UCSD-AML1 (cell line): ENCODE results near the gene CELSR1.
A peak's percentile ranks its signal among the peaks of the same experiment; 100 is the strongest.

ENCODE experiments used
- DNase-seq: peaks from one replicate; lab custom pipeline; 2025; ENCODE audit not compliant: unreplicated experiment; lab: John Stamatoyannopoulos, UW

Gene CELSR1

GRCh38 chr22:46379066-46379930 is 158.1 kb downstream of the CELSR1 start:
- no peak for DNase-seq

- no peak for DNase-seq
Observed at GRCh38 chr22:46378426-46379065, 158.9 kb downstream of the CELSR1 start.

- DNase-seq, result no peak
Observed at GRCh38 chr22:46377525-46378425, 159.6 kb downstream of the CELSR1 start.

- no peak for DNase-seq
Observed at GRCh38 chr22:46376908-46377524, 160.4 kb downstream of the CELSR1 start.

- DNase-seq, result no peak
Observed at GRCh38 chr22:46376111-46376510, 161.3 kb downstream of the CELSR1 start.

GRCh38 chr22:46374663-46375474 is 162.6 kb downstream of the CELSR1 start:
- no peak for DNase-seq

GRCh38 chr22:46373921-46374662 is 163.3 kb downstream of the CELSR1 start:
- peak; percentile 71 for DNase-seq

GRCh38 chr22:46373159-46373558 is 164.3 kb downstream of the CELSR1 start:
- no peak for DNase-seq

GRCh38 chr22:46372686-46373085 is 164.7 kb downstream of the CELSR1 start:
- no peak for DNase-seq

GRCh38 chr22:46371623-46372226 is 165.7 kb downstream of the CELSR1 start:
- DNase-seq, result no peak

GRCh38 chr22:46370584-46371291 is 166.7 kb downstream of the CELSR1 start:
- no peak for DNase-seq

- DNase-seq, result no peak
Observed at GRCh38 chr22:46369716-46370583, 167.5 kb downstream of the CELSR1 start.

- DNase-seq, result no peak
Observed at GRCh38 chr22:46368871-46369715, 168.3 kb downstream of the CELSR1 start.

GRCh38 chr22:46368422-46368821 is 169.0 kb downstream of the CELSR1 start:
- DNase-seq, result no peak

GRCh38 chr22:46367707-46368191 is 169.7 kb downstream of the CELSR1 start:
- DNase-seq, result peak; percentile 69
